HepG2 (cell line): Measurements from ENCODE around the gene CACNB4. TPM values are rescaled to one million over a fixed set of nuclear protein-coding genes. Genes with fewer than 3 reads are reported as not detected.

ENCODE experiments used
- ATAC-seq: fragments of 200-7000 bp; cut with Tn5 transposase; 3 replicates; pipeline ENCODE4 v1.9.1; 2020; ENCODE audit warnings: mild to moderate bottlenecking, moderate library complexity
- BruUV-seq: library from RNA; stranded (reverse); fragments of 400-500 nt; replicated peaks from 2 replicates; lab custom pipeline; 2021; lab: Mats Ljungman, UMichigan
- CTCF ChIA-PET: fragments of 300-600 bp; formaldehyde crosslinking; extraction: SDS; loops from one replicate; lab custom pipeline; 2021; ENCODE audit warnings: low total read pairs, inconsistent platforms, low intra/inter-chr PET ratio; lab: Yijun Ruan, JAX
- POLR2A ChIA-PET: fragments of 350-600 bp; sonication (Branson Sonifier 250); formaldehyde crosslinking; loops from one replicate; lab custom pipeline; 2020; ENCODE audit warnings: antibody characterized with exemption, inconsistent platforms; lab: Yijun Ruan, JAX
- DNase-seq: peaks from one replicate; pipeline ENCODE4 v3.0.0-alpha.2; 2015; ENCODE audit warnings: low spot score
- FAIRE-seq: peaks from 3 replicates; lab custom pipeline; 2011; peaks lifted over from hg19 to GRCh38; lab: Jason Lieb, UNC
- H2AFZ ChIP-seq: one replicate; pipeline ENCODE4 v1.6.1; 2011; ENCODE audit warnings: low read length, inconsistent platforms
- H3K27ac ChIP-seq: fragments of 300-600 bp; 3 replicates; pipeline ENCODE4 v1.8.0; 2011; ENCODE audit warnings: mixed run types, mild to moderate bottlenecking, mixed read lengths, low read length, inconsistent platforms; ENCODE audit not compliant: insufficient read depth; ENCODE audit errors: extremely low read length
- H3K27me3 ChIP-seq, 2 experiments: fragments of 200-600 bp in 1 of 2; 2 replicates in 1 of 2; 3 replicates in 1 of 2; pipeline versions ENCODE4 v1.6.0 to v1.8.0; 2011; ENCODE audit warnings: low read length in 2 of 2, mild to moderate bottlenecking in 2 of 2, moderate library complexity in 2 of 2, inconsistent platforms in 1 of 2; ENCODE audit not compliant: insufficient read depth in 2 of 2, control insufficient read depth in 1 of 2
- H3K36me3 ChIP-seq, 2 experiments: fragments of 200-600 bp in 1 of 2; replicated peaks in 1 of 2; 2 replicates in 1 of 2; 3 replicates in 1 of 2; pipeline versions ENCODE4 v1.5.1 to v1.8.0; 2011; ENCODE audit warnings: low read length in 2 of 2, inconsistent platforms in 1 of 2; ENCODE audit not compliant: insufficient read depth in 2 of 2, control insufficient read depth in 1 of 2
- H3K4me1 ChIP-seq: 2 replicates; pipeline ENCODE4 v1.5.1; 2012; ENCODE audit warnings: low read length, inconsistent platforms; ENCODE audit not compliant: insufficient read depth
- H3K4me2 ChIP-seq: 2 replicates; pipeline ENCODE4 v1.6.0; 2011; ENCODE audit warnings: low read depth, low read length, inconsistent platforms
- H3K4me3 ChIP-seq, 3 experiments: fragments of 200-600 bp in 1 of 3; sonication (generic), shearing (Covaris generic) in 1 of 3; replicated peaks in 1 of 3; 2 replicates each; pipeline ENCODE4 v1.5.1; 2011 to 2016; ENCODE audit warnings: low read length in 3 of 3, inconsistent platforms in 2 of 3, low read depth in 2 of 3, mild to moderate bottlenecking in 2 of 3, control low read depth in 1 of 3, mixed read lengths in 1 of 3; ENCODE audit not compliant: insufficient read depth in 1 of 3
- H3K79me2 ChIP-seq: one replicate; pipeline ENCODE4 v1.6.1; 2011; ENCODE audit warnings: low read length, inconsistent platforms; ENCODE audit not compliant: insufficient read depth
- H3K9ac ChIP-seq: 2 replicates; pipeline ENCODE4 v1.6.0; 2011; ENCODE audit warnings: mild to moderate bottlenecking, low read depth, low read length, inconsistent platforms; ENCODE audit not compliant: insufficient read depth
- H3K9me3 ChIP-seq: 2 replicates; pipeline ENCODE4 v1.5.1; 2012; ENCODE audit warnings: mild to moderate bottlenecking, low read length
- H4K20me1 ChIP-seq: 2 replicates; pipeline ENCODE4 v1.6.0; 2011; ENCODE audit warnings: inconsistent platforms, mild to moderate bottlenecking, low read length, moderate library complexity; ENCODE audit not compliant: insufficient read depth
- BRCA1 ChIP-seq: sonication (generic); formaldehyde crosslinking; IDR thresholded peaks from 2 replicates; pipeline ENCODE4 v1.4.0; 2020; ENCODE audit warnings: missing genetic modification reagents
- CHD2 ChIP-seq: IDR thresholded peaks from 2 replicates; pipeline ENCODE4 v1.6.1; 2011; ENCODE audit warnings: low read depth, low read length, improper control_type of control experiment
- GABPB1 ChIP-seq: IDR thresholded peaks from 2 replicates; pipeline ENCODE4 v1.6.1; 2016; ENCODE audit warnings: mild to moderate bottlenecking, missing genetic modification reagents, moderate library complexity, missing compliant biosample characterization
- MATR3 ChIP-seq: sonication (generic); formaldehyde crosslinking; IDR thresholded peaks from 2 replicates; pipeline ENCODE4 v1.4.0; 2020; ENCODE audit warnings: missing genetic modification reagents
- NFIC ChIP-seq: IDR thresholded peaks from 2 replicates; pipeline ENCODE4 v1.6.1; 2012; ENCODE audit warnings: mild to moderate bottlenecking, low read length, inconsistent platforms
- SOX5 ChIP-seq: IDR thresholded peaks from 2 replicates; pipeline ENCODE4 v1.6.1; 2016; ENCODE audit warnings: borderline replicate concordance
- SP2 ChIP-seq: sonication (generic); formaldehyde crosslinking; IDR thresholded peaks from 2 replicates; pipeline ENCODE4 v1.5.1; 2020; ENCODE audit warnings: mild to moderate bottlenecking, missing genetic modification reagents
- ZNF263 ChIP-seq: sonication (generic); formaldehyde crosslinking; IDR thresholded peaks from 2 replicates; pipeline ENCODE4 v1.4.0; 2020; ENCODE audit warnings: missing genetic modification reagents
- ZNF503 ChIP-seq: sonication (generic); formaldehyde crosslinking; IDR thresholded peaks from 2 replicates; pipeline ENCODE4 v1.4.0; 2020; ENCODE audit warnings: missing genetic modification reagents
- WGBS: methylation state at CpG from one replicate; pipeline ENCODE4 v1.1.6; 2017; ENCODE audit warnings: low lambda C conversion rate; 5-methylcytosine and 5-hydroxymethylcytosine counted together
- in situ Hi-C: cut with HindIII; loops from 2 replicates; pipeline ENCODE4 v1.10.0; 2017; ENCODE audit warnings: low pct_unique_long_range_greater_than_20kb; ENCODE audit not compliant: extremely low pct_ligation_motif_present
- intact Hi-C: fragments of 100-400 bp; cut with micrococcal nuclease; formaldehyde crosslinking; loops from one replicate; pipeline ENCODE4 v1.10.0; 2022; ENCODE audit not compliant: unreplicated experiment
- polyA plus RNA-seq, 8 experiments: library from polyadenylated mRNA; depleted of rRNA in 3 of 8; stranded (reverse) in 7 of 8; unstranded in 1 of 8; fragments of >200 nt; fragmentation: Illumina TruSeq in 4 of 8; extraction: Trizol in 4 of 8; gene quantifications; 2 replicates each; pipeline versions ENCODE4 v1.2.1 to v1.2.3, GENCODE V29; 2011 to 2016; ENCODE audit warnings: low read depth in 4 of 8, missing spikeins in 1 of 8, mixed read lengths in 1 of 8; ENCODE audit not compliant: insufficient read depth in 1 of 8
- total RNA-seq, 5 experiments: library from RNA; depleted of rRNA; stranded (reverse); fragments of >200 nt; fragmentation: Illumina TruSeq; extraction: Trizol; gene quantifications; 2 replicates each; pipeline ENCODE4 v1.2.3, GENCODE V29; 2016; ENCODE audit warnings: low read depth in 1 of 5
- TF ChIP-seq, protein P1 (sequence below): sonication (generic); formaldehyde crosslinking; conservative IDR thresholded peaks from 2 replicates; pipeline ENCODE4 v1.8.0; 2022; ENCODE audit warnings: mild to moderate bottlenecking, moderate library complexity, missing genetic modification reagents
- TF ChIP-seq, protein P2 (sequence below), 2 experiments: sonication (generic) in 1 of 2; formaldehyde crosslinking in 1 of 2; IDR thresholded peaks; 2 replicates each; pipeline versions ENCODE4 v1.6.1 to v1.9.0; 2014 to 2022; ENCODE audit warnings: antibody characterized with exemption in 1 of 2, borderline replicate concordance in 1 of 2, inconsistent platforms in 1 of 2, low read depth in 1 of 2, missing genetic modification reagents in 1 of 2

The CACNB4 gene
- total and polyA plus RNA-seq, 2 of the 13 experiments (the other 11 are each of a cell fraction or from before 2014, with no cell fraction given) = 5.1 to 14.3 TPM

GRCh38 chr2:151973013-151973900 is 125.6 kb downstream of the CACNB4 start:
- peak overlapping the region; percentile 93 for H3K4me2 ChIP-seq
- peak; percentile 30 for ATAC-seq
- peaks cover 81% of the 10 kb centered on the region for H3K4me1 ChIP-seq
- peak overlapping the region; percentile 45 for H3K9ac ChIP-seq
- no TSS peak for BruUV-seq
- ChIA-PET POLR2A (interaction anchor here (0.5 to 2.1 kb wide), 9 partner anchors 11 to 744 kb away, joined by 3 to 20 read pairs (median 6); partner anchors contain the start of genes ARL5A and PRPF40A), CTCF (interaction anchor here (1.0 kb wide), 1 partner anchor 52 kb away, joined by 3 read pairs; no protein-coding TSS in a partner anchor)
- in situ Hi-C loops = no loop called here
- intact Hi-C loops = no loop called here
- peak overlapping the region; percentile 99 for H2AFZ ChIP-seq
- H3K27me3 ChIP-seq = no peaks in the 10 kb centered on the region
- 11% methylated on average over 8 of the region's 8 CpGs for WGBS
- H3K36me3 ChIP-seq = no peaks in the 10 kb centered on the region; a peak in 1 of 5 replicates
- peaks cover 24% of the 10 kb centered on the region for H3K79me2 ChIP-seq
- DNase-seq = peak; percentile 47
- FAIRE-seq = peak; percentile 23
- H3K4me3 ChIP-seq = peak overlapping the region; percentile 31 to 69 (median 65)
- no peaks in the 10 kb centered on the region for H4K20me1 ChIP-seq
- no peaks in the 10 kb centered on the region for H3K9me3 ChIP-seq
- peak overlapping the region; percentile 49 for H3K27ac ChIP-seq
- no peak for TF ChIP-seq CHD2
- TF ChIP-seq, protein P1, sequence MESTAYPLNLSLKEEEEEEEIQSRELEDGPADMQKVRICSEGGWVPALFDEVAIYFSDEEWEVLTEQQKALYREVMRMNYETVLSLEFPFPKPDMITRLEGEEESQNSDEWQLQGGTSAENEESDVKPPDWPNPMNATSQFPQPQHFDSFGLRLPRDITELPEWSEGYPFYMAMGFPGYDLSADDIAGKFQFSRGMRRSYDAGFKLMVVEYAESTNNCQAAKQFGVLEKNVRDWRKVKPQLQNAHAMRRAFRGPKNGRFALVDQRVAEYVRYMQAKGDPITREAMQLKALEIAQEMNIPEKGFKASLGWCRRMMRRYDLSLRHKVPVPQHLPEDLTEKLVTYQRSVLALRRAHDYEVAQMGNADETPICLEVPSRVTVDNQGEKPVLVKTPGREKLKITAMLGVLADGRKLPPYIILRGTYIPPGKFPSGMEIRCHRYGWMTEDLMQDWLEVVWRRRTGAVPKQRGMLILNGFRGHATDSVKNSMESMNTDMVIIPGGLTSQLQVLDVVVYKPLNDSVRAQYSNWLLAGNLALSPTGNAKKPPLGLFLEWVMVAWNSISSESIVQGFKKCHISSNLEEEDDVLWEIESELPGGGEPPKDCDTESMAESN (CRISPR knock-in tag) = 0 out of 2 replicates have a peak, but pooled peaks have one; percentile 20
- TF ChIP-seq ZNF503 (CRISPR knock-in tag) = 0 out of 2 replicates have a peak, but pooled peaks have one; percentile 6
- no peak for TF ChIP-seq GABPB1 (CRISPR knock-in tag)
- TF ChIP-seq NFIC = 0 out of 2 replicates have a peak, but pooled peaks have one; percentile 23
- 0 out of 2 replicates have a peak, but pooled peaks have one; percentile 19 for TF ChIP-seq BRCA1 (CRISPR knock-in tag)
- TF ChIP-seq MATR3 (CRISPR knock-in tag) = no peak
- 0 out of 2 replicates have a peak, but pooled peaks have one; percentile 25 for TF ChIP-seq ZNF263 (CRISPR knock-in tag)
- TF ChIP-seq SOX5 (CRISPR knock-in tag) = no peak
- no peak for TF ChIP-seq SP2 (CRISPR knock-in tag)
- TF ChIP-seq, protein P2, sequence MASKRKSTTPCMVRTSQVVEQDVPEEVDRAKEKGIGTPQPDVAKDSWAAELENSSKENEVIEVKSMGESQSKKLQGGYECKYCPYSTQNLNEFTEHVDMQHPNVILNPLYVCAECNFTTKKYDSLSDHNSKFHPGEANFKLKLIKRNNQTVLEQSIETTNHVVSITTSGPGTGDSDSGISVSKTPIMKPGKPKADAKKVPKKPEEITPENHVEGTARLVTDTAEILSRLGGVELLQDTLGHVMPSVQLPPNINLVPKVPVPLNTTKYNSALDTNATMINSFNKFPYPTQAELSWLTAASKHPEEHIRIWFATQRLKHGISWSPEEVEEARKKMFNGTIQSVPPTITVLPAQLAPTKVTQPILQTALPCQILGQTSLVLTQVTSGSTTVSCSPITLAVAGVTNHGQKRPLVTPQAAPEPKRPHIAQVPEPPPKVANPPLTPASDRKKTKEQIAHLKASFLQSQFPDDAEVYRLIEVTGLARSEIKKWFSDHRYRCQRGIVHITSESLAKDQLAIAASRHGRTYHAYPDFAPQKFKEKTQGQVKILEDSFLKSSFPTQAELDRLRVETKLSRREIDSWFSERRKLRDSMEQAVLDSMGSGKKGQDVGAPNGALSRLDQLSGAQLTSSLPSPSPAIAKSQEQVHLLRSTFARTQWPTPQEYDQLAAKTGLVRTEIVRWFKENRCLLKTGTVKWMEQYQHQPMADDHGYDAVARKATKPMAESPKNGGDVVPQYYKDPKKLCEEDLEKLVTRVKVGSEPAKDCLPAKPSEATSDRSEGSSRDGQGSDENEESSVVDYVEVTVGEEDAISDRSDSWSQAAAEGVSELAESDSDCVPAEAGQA (IDR thresholded peaks at IDR 0.05; ENCODE audit: low read depth) = 0 out of 2 replicates have a peak, but pooled peaks have one; percentile 29
- TF ChIP-seq, protein P2 (CRISPR knock-in tag; IDR thresholded peaks at IDR 0.05; ENCODE audit: borderline replicate concordance) = no peak
